ENCODE data around the gene REEP2. TPM values are rescaled to one million over a fixed set of nuclear protein-coding genes. Genes with fewer than 3 reads are reported as not detected.

Gene REEP2
- total RNA-seq, 1 donor from 2014 or later: 30.6 TPM

GRCh38 chr5:138490648-138491283, 51.9 kb downstream of the REEP2 start:
- H3K4me3 ChIP-seq (ENCODE audit: low read depth, low read length): no peak overlapping the region
- DNase-seq (ENCODE audit: low read depth): no peak

GRCh38 chr5:138491284-138491648, 52.4 kb downstream of the REEP2 start:
- H3K4me3 ChIP-seq (ENCODE audit: low read depth, low read length): peak overlapping the region; percentile 63
- DNase-seq (ENCODE audit: low read depth): no peak
- no peak for TF ChIP-seq CTCF (conservative IDR thresholded peaks at IDR 0.05; ENCODE audit: low read depth, low read length)

More at GRCh38 chr5:138490648-138491283, 51.9 kb downstream of the REEP2 start:
- TF ChIP-seq CTCF (conservative IDR thresholded peaks at IDR 0.05; ENCODE audit: low read depth, low read length): no peak

- DNase-seq (ENCODE audit: low read depth): no peak
- no peak for TF ChIP-seq CTCF (conservative IDR thresholded peaks at IDR 0.05; ENCODE audit: low read depth, low read length)
- H3K4me3 ChIP-seq (ENCODE audit: low read depth, low read length): peak overlapping the region; percentile 63
Observed at GRCh38 chr5:138491669-138492559, 53.1 kb downstream of the REEP2 start.

GRCh38 chr5:138492560-138493045, 53.7 kb downstream of the REEP2 start:
- peak overlapping the region; percentile 63 for H3K4me3 ChIP-seq (ENCODE audit: low read depth, low read length)
- TF ChIP-seq CTCF (conservative IDR thresholded peaks at IDR 0.05; ENCODE audit: low read depth, low read length): no peak
- DNase-seq (ENCODE audit: low read depth): no peak

- no peak for DNase-seq (ENCODE audit: low read depth)
- H3K4me3 ChIP-seq (ENCODE audit: low read depth, low read length): no peak overlapping the region
- TF ChIP-seq CTCF (conservative IDR thresholded peaks at IDR 0.05; ENCODE audit: low read depth, low read length): no peak
Observed at GRCh38 chr5:138495351-138495750, 56.5 kb downstream of the REEP2 start.

Other genes with a start within 250 kb of the REEP2 start
- gene CDC23, start 225.7 kb upstream of the REEP2 start, total RNA-seq: 29.3 and 34.4 TPM in 2 replicates
- 0.12 and 0.29 TPM in 2 replicates for gene GFRA3, start 164.4 kb upstream of the REEP2 start, total RNA-seq
- 14.2 and 17.6 TPM in 2 replicates for gene CDC25C, start 107.3 kb upstream of the REEP2 start, total RNA-seq
- 13.7 and 34.7 TPM in 2 replicates for gene FAM53C, start 100.8 kb upstream of the REEP2 start, total RNA-seq
- 27.6 and 40.2 TPM in 2 replicates for gene KDM3B, start 86.4 kb upstream of the REEP2 start, total RNA-seq
- 2.2 and 6.7 TPM in 2 replicates for gene EGR1, start 26.4 kb downstream of the REEP2 start, total RNA-seq
- gene ETF1, start 104.2 kb downstream of the REEP2 start, total RNA-seq: 65.1 and 125 TPM in 2 replicates
- 174 and 403 TPM in 2 replicates for gene HSPA9, start 136.3 kb downstream of the REEP2 start, total RNA-seq